ENCODE measurements around the gene FARP2.

Gene FARP2

GRCh38 chr2:241516520-241516965 lies 160.5 kb downstream of the FARP2 start:
- H3K36me3 ChIP-seq (ENCODE audit: control insufficient read depth in 2 of 2, insufficient read depth in 1 of 2, low read length in 2 of 2) = no peaks in the 10 kb centered on the region; a peak in 1 of 3 replicates
- TF ChIP-seq ZNF184 (tag by site-specific recombination; IDR thresholded peaks at IDR 0.05) (no peak), KLF9 (tag by site-specific recombination; IDR thresholded peaks at IDR 0.05; ENCODE audit: low read depth) (peak; percentile 55), KLF8 (tag by site-specific recombination; IDR thresholded peaks at IDR 0.05) (peak; percentile 74), ZSCAN4 (tag by site-specific recombination; IDR thresholded peaks at IDR 0.05) (peak; percentile 83), ZNF10 (tag by site-specific recombination; IDR thresholded peaks at IDR 0.05) (no peak), KLF1 (tag by site-specific recombination; IDR thresholded peaks at IDR 0.05) (peak; percentile 93), ZNF18 (tag by site-specific recombination; IDR thresholded peaks at IDR 0.05) (peak; percentile 93)
- no peak overlapping the region for H3K4me3 ChIP-seq (ENCODE audit: low read depth, low read length)
- no peaks in the 10 kb centered on the region for H3K9me3 ChIP-seq (ENCODE audit: control insufficient read depth, insufficient read depth, low read depth, low read length)
- H3K27ac ChIP-seq (ENCODE audit: extremely low read depth, low read depth, low read length) = no peak overlapping the region
- POLR2A ChIA-PET = interaction anchor here (0.7 kb wide), 1 partner anchor 204 kb away, joined by 3 read pairs; no protein-coding TSS in a partner anchor
- CTCF ChIA-PET = interaction anchor here (0.9 kb wide), 1 partner anchor 143 kb away, joined by 4 read pairs; no protein-coding TSS in a partner anchor
- H3K4me1 ChIP-seq (ENCODE audit: control insufficient read depth, insufficient read depth, low read length) = no peaks in the 10 kb centered on the region

GRCh38 chr2:241517297-241517696 lies 161.2 kb downstream of the FARP2 start:
- TF ChIP-seq ZNF157 (tag by site-specific recombination; IDR thresholded peaks at IDR 0.05) (0 out of 2 replicates have a peak, but pooled peaks have one; percentile 19), ZNF221 (tag by site-specific recombination; IDR thresholded peaks at IDR 0.05; ENCODE audit: borderline replicate concordance) (no peak)

GRCh38 chr2:241519669-241520068 lies 163.6 kb downstream of the FARP2 start:
- POLR2A ChIA-PET = no interaction called here
- CTCF ChIA-PET = no interaction called here
- Histone ChIP-seq H3K36me3 (ENCODE audit: control insufficient read depth in 2 of 2, insufficient read depth in 1 of 2, low read length in 2 of 2) (no peaks in the 10 kb centered on the region; a peak in 1 of 3 replicates), H3K4me1 (ENCODE audit: control insufficient read depth, insufficient read depth, low read length) (no peaks in the 10 kb centered on the region), H3K4me3 (ENCODE audit: low read depth, low read length) (no peak overlapping the region), H3K9me3 (ENCODE audit: control insufficient read depth, insufficient read depth, low read depth, low read length) (no peaks in the 10 kb centered on the region), H3K27ac (ENCODE audit: extremely low read depth, low read depth, low read length) (no peak overlapping the region)
- TF ChIP-seq ZNF623 (tag by site-specific recombination; IDR thresholded peaks at IDR 0.05) = no peak
- 0 out of 2 replicates have a peak, but pooled peaks have one; percentile 36 for TF ChIP-seq KLF17 (tag by site-specific recombination; IDR thresholded peaks at IDR 0.05)

More at GRCh38 chr2:241517297-241517696, 161.2 kb downstream of the FARP2 start:
- H3K36me3 ChIP-seq (ENCODE audit: control insufficient read depth in 2 of 2, insufficient read depth in 1 of 2, low read length in 2 of 2) = no peaks in the 10 kb centered on the region; a peak in 1 of 3 replicates
- ChIA-PET CTCF (no interaction called here), POLR2A (no interaction called here)
- H3K4me1 ChIP-seq (ENCODE audit: control insufficient read depth, insufficient read depth, low read length) = no peaks in the 10 kb centered on the region
- H3K9me3 ChIP-seq (ENCODE audit: control insufficient read depth, insufficient read depth, low read depth, low read length) = no peaks in the 10 kb centered on the region
- H3K4me3 ChIP-seq (ENCODE audit: low read depth, low read length) = no peak overlapping the region
- H3K27ac ChIP-seq (ENCODE audit: extremely low read depth, low read depth, low read length) = no peak overlapping the region

- Histone ChIP-seq H3K4me3 (ENCODE audit: low read depth, low read length) (no peak overlapping the region), H3K4me1 (ENCODE audit: control insufficient read depth, insufficient read depth, low read length) (no peaks in the 10 kb centered on the region), H3K9me3 (ENCODE audit: control insufficient read depth, insufficient read depth, low read depth, low read length) (no peaks in the 10 kb centered on the region), H3K27ac (ENCODE audit: extremely low read depth, low read depth, low read length) (no peak overlapping the region), H3K36me3 (ENCODE audit: control insufficient read depth in 2 of 2, insufficient read depth in 1 of 2, low read length in 2 of 2) (no peaks in the 10 kb centered on the region; a peak in 1 of 3 replicates)
- ChIA-PET POLR2A (no interaction called here), CTCF (interaction anchor here (0.6 to 0.8 kb wide), 2 partner anchors 15 to 608 kb away, joined by 3 to 4 read pairs; no protein-coding TSS in a partner anchor)
- no peak for TF ChIP-seq ZNF510 (tag by site-specific recombination; IDR thresholded peaks at IDR 0.05; ENCODE audit: insufficient replicate concordance)
- TF ChIP-seq KLF1 (tag by site-specific recombination; IDR thresholded peaks at IDR 0.05) = no peak
- TF ChIP-seq ZNF211 (tag by site-specific recombination; IDR thresholded peaks at IDR 0.05; ENCODE audit: low read depth) = no peak
- no peak for TF ChIP-seq ZNF248 (tag by site-specific recombination; IDR thresholded peaks at IDR 0.05)
Observed at GRCh38 chr2:241522477-241522876, 166.4 kb downstream of the FARP2 start.

Measured in HEK293 (cell line).